Gastroesophageal sphincter (tissue), 3 donors: Measurements from ENCODE around the gene PAPPA2.

Experiments
- EP300 ChIP-seq: sonication (generic); formaldehyde crosslinking; IDR thresholded peaks from one replicate; pipeline ENCODE4 v1.6.1; 2017; ENCODE audit warnings: antibody characterized with exemption, mild to moderate bottlenecking
- POLR2A ChIP-seq, 2 donors: fragments of 450-650 bp; IDR thresholded peaks; one replicate each; pipeline ENCODE4 v1.6.1; 2017; ENCODE audit warnings: antibody characterized with exemption in 2 of 2, mild to moderate bottlenecking in 2 of 2, moderate library complexity in 1 of 2
- POLR2AphosphoS5 ChIP-seq: sonication (generic); formaldehyde crosslinking; IDR thresholded peaks from one replicate; pipeline ENCODE4 v1.6.1; 2017; ENCODE audit warnings: antibody characterized with exemption
- TF ChIP-seq, protein P1 (sequence below), 4 experiments: fragments of 200-600 bp in 2 of 4; fragments of 450-650 bp in 2 of 4; sonication (generic) in 1 of 4; IDR thresholded peaks; one replicate each; pipeline ENCODE4 v1.5.1; 2017 to 2019; ENCODE audit warnings: antibody characterized with exemption in 4 of 4, mild to moderate bottlenecking in 2 of 4, moderate library complexity in 2 of 4

DNA sequence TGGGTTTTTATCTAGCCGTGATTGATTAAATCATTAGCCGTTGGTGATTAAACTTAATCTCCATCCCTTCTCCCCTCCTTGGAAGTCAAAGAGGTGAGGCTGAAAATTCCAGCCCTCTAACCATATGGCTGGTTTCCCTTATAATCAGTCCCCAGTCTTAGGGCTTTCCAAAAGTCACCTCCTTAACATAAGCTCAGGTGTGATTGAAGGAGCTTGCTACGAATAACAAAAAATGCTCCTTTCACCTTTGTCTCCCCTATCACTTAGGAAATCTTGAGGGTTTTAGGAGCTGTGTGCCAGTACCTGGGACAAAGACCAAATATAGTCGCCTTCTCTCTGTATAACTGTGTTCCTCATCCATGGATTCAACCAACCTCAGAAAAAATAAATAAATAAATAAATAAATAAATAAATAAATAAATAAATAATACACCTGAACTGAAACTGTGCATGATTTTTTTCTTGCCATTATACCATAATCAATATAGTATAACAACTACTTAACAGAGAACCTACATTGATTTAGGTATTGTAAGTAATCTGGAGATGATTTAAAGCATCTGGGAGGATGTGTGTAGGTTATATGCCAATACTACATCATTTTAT lies 82.2 kb downstream of the PAPPA2 start:
- TF ChIP-seq POLR2A (IDR thresholded peaks at IDR 0.05), result no peak
- TF ChIP-seq, protein P1, sequence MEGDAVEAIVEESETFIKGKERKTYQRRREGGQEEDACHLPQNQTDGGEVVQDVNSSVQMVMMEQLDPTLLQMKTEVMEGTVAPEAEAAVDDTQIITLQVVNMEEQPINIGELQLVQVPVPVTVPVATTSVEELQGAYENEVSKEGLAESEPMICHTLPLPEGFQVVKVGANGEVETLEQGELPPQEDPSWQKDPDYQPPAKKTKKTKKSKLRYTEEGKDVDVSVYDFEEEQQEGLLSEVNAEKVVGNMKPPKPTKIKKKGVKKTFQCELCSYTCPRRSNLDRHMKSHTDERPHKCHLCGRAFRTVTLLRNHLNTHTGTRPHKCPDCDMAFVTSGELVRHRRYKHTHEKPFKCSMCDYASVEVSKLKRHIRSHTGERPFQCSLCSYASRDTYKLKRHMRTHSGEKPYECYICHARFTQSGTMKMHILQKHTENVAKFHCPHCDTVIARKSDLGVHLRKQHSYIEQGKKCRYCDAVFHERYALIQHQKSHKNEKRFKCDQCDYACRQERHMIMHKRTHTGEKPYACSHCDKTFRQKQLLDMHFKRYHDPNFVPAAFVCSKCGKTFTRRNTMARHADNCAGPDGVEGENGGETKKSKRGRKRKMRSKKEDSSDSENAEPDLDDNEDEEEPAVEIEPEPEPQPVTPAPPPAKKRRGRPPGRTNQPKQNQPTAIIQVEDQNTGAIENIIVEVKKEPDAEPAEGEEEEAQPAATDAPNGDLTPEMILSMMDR (IDR thresholded peaks at IDR 0.05), result no peak
- no peak for TF ChIP-seq POLR2AphosphoS5
- no peak for TF ChIP-seq EP300
